Ramos (cell line): Measurements from ENCODE around the gene CSAD.

ENCODE experiments used
- in situ Hi-C: fragments of 300-500 bp; cut with MboI; formaldehyde crosslinking; loops from one replicate; pipeline ENCODE4 v1.14.3; 2022; ENCODE audit warnings: low sequenced_read_pairs; ENCODE audit not compliant: unreplicated experiment

The CSAD gene

GRCh38 chr12:53200458-53201176 lies 19.9 kb upstream of the CSAD start:
- in situ Hi-C loops, result no loop called here

GRCh38 chr12:53200107-53200457 lies 19.4 kb upstream of the CSAD start:
- in situ Hi-C loops, result no loop called here

GRCh38 chr12:53199700-53200099 lies 19.0 kb upstream of the CSAD start:
- in situ Hi-C loops, result no loop called here

- in situ Hi-C loops, result no loop called here
Measured at GRCh38 chr12:53198486-53199110, 17.9 kb upstream of the CSAD start.

- in situ Hi-C loops, result no loop called here
Measured at GRCh38 chr12:53197011-53197640, 16.4 kb upstream of the CSAD start.

- in situ Hi-C loops, result no loop called here
Measured at GRCh38 chr12:53196486-53196885, 15.8 kb upstream of the CSAD start.

- in situ Hi-C loops, result no loop called here
Measured at GRCh38 chr12:53195516-53196420, 15.0 kb upstream of the CSAD start.

GRCh38 chr12:53194973-53195372 lies 14.2 kb upstream of the CSAD start:
- in situ Hi-C loops, result no loop called here

- in situ Hi-C loops, result no loop called here
Measured at GRCh38 chr12:53193985-53194716, 13.4 kb upstream of the CSAD start.

GRCh38 chr12:53193040-53193439 lies 12.3 kb upstream of the CSAD start:
- in situ Hi-C loops, result no loop called here

GRCh38 chr12:53192531-53193021 lies 11.9 kb upstream of the CSAD start:
- in situ Hi-C loops, result no loop called here

GRCh38 chr12:53191885-53192530 lies 11.3 kb upstream of the CSAD start:
- in situ Hi-C loops, result no loop called here

GRCh38 chr12:53191096-53191884 lies 10.6 kb upstream of the CSAD start:
- in situ Hi-C loops, result no loop called here

- in situ Hi-C loops, result no loop called here
Measured at GRCh38 chr12:53190108-53190729, 9.5 kb upstream of the CSAD start.

GRCh38 chr12:53187145-53187899 lies 6.6 kb upstream of the CSAD start:
- in situ Hi-C loops, result no loop called here

- in situ Hi-C loops, result no loop called here
Measured at GRCh38 chr12:53186745-53187144, 6.0 kb upstream of the CSAD start.

- in situ Hi-C loops, result no loop called here
Measured at GRCh38 chr12:53185582-53186153, 4.9 kb upstream of the CSAD start.
